DND-41 (cell line): ENCODE results near the gene CYTH3.

Experiments
- EZH2 ChIP-seq: IDR thresholded peaks from 3 replicates; pipeline ENCODE4 v1.6.1; 2012; ENCODE audit warnings: borderline replicate concordance, low read depth, mild to moderate bottlenecking, moderate library complexity, low read length, inconsistent platforms; ENCODE audit not compliant: severe bottlenecking
- TF ChIP-seq, protein P1 (sequence below): IDR thresholded peaks from 2 replicates; pipeline ENCODE4 v1.5.1; 2012; ENCODE audit warnings: borderline replicate concordance, low read length, moderate library complexity, mild to moderate bottlenecking; ENCODE audit not compliant: poor library complexity, severe bottlenecking; ENCODE audit errors: extremely low read depth

GRCh38 chr7:6266699-6267098 is 5.7 kb downstream of the CYTH3 start:
- TF ChIP-seq, protein P1, sequence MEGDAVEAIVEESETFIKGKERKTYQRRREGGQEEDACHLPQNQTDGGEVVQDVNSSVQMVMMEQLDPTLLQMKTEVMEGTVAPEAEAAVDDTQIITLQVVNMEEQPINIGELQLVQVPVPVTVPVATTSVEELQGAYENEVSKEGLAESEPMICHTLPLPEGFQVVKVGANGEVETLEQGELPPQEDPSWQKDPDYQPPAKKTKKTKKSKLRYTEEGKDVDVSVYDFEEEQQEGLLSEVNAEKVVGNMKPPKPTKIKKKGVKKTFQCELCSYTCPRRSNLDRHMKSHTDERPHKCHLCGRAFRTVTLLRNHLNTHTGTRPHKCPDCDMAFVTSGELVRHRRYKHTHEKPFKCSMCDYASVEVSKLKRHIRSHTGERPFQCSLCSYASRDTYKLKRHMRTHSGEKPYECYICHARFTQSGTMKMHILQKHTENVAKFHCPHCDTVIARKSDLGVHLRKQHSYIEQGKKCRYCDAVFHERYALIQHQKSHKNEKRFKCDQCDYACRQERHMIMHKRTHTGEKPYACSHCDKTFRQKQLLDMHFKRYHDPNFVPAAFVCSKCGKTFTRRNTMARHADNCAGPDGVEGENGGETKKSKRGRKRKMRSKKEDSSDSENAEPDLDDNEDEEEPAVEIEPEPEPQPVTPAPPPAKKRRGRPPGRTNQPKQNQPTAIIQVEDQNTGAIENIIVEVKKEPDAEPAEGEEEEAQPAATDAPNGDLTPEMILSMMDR, result no peak
- no peak for TF ChIP-seq EZH2
